22Rv1 (cell line): ENCODE data around the gene SLC6A8.

Experiments used
- CTCF ChIP-seq: fragments of 450-650 bp; IDR thresholded peaks from 2 replicates; pipeline ENCODE4 v1.5.1; 2017; ENCODE audit warnings: mild to moderate bottlenecking
- ZFX ChIP-seq: fragments of 450-650 bp; IDR thresholded peaks from 2 replicates; pipeline ENCODE4 v1.6.1; 2017; ENCODE audit warnings: antibody characterized with exemption, borderline replicate concordance

DNA sequence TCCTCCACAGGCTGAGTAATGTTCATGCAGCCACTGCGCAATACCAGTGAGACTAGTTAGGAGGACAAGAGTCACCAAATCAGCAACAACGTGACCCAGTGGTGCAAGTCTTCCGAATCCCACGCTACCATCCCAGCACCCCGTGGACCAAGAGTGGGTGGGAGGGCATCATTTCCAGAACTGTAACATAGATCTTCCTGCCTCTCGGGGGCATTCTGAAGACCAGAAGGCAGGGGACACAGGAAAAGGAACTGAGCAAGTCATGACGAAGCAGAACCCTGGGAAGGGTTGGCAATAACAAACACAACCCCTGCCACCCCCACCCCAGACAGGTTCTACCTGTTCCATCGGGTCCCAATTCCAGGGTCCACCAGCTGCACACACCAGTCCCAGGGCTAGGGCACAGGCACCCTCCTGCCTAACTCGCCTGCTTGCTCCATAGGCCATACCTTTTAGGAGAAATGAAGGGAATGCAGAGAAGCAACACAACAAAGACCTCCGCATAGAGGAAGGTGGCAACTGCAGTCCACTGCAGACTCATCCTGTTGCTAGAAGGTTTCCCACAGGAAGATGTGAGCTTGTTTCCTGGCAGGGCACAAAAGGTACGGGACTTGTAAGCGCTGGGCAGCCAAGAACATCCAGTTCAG lies 35.1 kb downstream of the SLC6A8 start:
- TF ChIP-seq CTCF (no peak), ZFX (no peak)
